ENCODE results near the gene P2RX5.
"Not testable (repeated sequence)": the region's sequence is repeated elsewhere in the genome, so short reads cannot be mapped to it uniquely, and the experiment has no call there.

P2RX5 gene

DNA sequence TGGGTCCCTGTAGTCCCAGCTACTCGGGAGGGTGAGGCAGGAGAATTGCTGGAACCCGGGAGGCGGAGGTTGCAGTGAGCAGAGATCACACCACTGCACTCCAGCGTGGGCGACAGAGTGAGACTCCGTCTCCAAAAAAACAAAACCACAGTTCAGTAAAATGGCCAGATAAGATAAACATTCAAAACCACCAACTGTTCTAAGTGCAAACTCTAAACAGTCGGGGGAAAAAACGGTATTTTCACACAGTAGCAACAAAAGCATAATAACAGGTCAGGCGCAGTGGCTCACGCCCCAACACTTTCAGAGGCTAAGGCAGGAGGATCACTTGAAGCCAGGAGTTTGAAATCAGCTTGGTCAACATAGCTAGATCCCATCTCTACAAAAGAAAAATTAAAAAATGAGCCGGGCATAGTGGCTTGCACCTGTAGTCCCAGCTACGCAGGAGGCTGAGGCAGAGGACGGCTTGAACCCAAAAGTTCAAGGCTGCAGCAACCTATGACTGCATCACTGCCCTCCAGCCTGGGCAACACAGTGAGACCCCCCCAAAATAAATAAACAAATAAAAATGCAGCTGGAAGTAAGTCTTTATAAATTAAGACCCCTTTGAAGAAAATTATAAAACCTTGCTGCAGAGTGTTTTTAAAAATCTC lies 17.0 kb upstream of the P2RX5 start:
- no peak overlapping the region for H3K4me3 ChIP-seq (ENCODE audit: low read depth, low read length)
- TF ChIP-seq, protein P1, sequence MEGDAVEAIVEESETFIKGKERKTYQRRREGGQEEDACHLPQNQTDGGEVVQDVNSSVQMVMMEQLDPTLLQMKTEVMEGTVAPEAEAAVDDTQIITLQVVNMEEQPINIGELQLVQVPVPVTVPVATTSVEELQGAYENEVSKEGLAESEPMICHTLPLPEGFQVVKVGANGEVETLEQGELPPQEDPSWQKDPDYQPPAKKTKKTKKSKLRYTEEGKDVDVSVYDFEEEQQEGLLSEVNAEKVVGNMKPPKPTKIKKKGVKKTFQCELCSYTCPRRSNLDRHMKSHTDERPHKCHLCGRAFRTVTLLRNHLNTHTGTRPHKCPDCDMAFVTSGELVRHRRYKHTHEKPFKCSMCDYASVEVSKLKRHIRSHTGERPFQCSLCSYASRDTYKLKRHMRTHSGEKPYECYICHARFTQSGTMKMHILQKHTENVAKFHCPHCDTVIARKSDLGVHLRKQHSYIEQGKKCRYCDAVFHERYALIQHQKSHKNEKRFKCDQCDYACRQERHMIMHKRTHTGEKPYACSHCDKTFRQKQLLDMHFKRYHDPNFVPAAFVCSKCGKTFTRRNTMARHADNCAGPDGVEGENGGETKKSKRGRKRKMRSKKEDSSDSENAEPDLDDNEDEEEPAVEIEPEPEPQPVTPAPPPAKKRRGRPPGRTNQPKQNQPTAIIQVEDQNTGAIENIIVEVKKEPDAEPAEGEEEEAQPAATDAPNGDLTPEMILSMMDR (IDR thresholded peaks at IDR 0.05; ENCODE audit: borderline replicate concordance, insufficient read depth, low read depth, low read length), result no peak

DNA sequence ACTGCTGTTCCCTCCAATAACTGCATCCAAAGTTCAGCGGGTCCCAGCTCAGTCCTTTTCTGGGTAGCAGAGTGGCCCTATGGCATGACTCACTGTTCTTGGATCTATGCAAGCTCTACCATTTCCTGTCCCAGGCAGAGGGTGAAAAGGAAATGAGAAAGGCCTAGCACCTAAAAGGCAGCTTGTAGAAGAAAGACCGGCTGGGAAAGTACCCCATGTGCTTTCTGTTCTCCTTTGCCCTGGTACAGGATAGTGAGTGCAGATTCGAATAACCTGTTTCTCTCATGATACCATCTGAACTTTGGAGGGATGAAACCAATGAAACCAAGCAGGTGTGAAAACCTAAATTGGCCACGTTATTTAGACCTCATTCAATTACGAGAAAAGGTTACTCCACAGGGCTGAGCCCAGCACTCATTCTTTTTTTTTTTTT lies 15.0 kb upstream of the P2RX5 start:
- H3K4me3 ChIP-seq (ENCODE audit: low read depth, low read length), result no peak overlapping the region
- TF ChIP-seq, protein P1 (IDR thresholded peaks at IDR 0.05; ENCODE audit: borderline replicate concordance, insufficient read depth, low read depth, low read length), result no peak

DNA sequence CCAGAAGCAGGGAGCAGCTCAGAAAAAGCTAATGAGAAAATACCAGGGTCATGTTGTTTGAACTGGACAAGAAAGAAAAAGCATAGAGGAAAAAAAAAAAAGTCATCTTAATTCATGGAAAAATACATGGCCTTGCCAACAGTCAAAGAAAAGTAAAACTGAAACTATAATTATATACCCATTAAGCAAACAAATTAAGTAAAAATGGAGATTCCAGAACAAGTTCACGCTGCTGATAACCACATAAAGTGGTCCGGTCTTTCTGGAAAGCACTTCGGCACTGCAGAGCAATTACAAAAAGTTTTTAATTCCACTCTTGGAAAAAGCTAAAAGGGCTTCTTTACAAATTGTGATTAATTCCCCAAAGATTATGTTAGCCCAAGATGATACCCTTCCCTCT lies 12.4 kb upstream of the P2RX5 start:
- no peak overlapping the region for H3K4me3 ChIP-seq (ENCODE audit: low read depth, low read length)
- TF ChIP-seq, protein P1 (IDR thresholded peaks at IDR 0.05; ENCODE audit: borderline replicate concordance, insufficient read depth, low read depth, low read length), result no peak

DNA sequence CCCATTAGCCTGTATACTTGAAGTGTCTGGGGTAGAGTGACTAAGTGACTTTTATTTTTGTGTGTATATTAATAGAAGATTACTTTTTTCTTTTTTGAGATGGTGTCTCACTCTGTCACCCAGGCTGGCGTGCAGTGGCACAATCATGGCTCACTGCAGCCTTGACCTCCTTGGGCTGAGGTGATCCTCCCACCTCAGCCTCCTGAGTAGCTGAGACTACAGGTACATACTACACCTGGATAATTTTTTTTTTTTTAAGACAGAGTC lies 9.7 kb upstream of the P2RX5 start:
- not testable (repeated sequence) for H3K4me3 ChIP-seq (ENCODE audit: low read depth, low read length)

DNA sequence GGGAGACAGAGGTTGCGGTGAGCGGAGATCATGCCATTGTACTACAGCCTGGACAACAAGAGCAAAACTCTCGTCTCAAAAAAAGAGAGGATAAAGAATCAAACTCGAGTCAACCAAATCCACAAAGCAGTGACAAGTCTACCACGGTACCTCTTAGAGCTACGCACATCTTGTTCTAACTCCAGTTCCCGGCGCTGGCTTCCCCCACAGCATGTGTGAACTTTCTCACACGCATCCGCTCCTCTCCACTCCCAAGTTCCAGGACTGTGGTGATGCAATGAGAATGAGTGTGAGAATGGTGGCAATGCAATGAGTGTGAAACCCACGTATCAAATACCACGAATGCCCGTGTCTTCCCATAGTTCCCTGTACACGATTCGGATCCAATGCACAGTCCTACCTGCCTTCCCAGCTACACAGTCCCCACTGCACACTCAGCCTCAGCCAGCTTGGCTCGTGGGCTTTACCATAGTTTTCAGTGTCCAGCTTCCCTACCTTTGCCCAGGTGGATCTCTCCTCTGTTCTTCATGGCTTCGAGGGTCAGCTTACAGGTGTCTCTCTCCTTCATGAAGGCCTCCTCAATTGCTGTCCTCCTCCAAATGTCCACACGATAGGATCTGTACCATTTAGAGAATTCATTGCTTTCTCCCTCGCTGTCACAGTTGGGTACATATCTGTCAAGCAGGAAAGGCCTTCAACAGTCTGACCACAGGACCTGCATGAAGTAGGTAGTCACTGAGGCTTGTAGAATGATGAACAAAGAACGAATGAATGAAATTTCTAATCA lies 9.2 kb upstream of the P2RX5 start:
- TF ChIP-seq, protein P1 (IDR thresholded peaks at IDR 0.05; ENCODE audit: borderline replicate concordance, insufficient read depth, low read depth, low read length), result no peak
- H3K4me3 ChIP-seq (ENCODE audit: low read depth, low read length), result no peak overlapping the region

DNA sequence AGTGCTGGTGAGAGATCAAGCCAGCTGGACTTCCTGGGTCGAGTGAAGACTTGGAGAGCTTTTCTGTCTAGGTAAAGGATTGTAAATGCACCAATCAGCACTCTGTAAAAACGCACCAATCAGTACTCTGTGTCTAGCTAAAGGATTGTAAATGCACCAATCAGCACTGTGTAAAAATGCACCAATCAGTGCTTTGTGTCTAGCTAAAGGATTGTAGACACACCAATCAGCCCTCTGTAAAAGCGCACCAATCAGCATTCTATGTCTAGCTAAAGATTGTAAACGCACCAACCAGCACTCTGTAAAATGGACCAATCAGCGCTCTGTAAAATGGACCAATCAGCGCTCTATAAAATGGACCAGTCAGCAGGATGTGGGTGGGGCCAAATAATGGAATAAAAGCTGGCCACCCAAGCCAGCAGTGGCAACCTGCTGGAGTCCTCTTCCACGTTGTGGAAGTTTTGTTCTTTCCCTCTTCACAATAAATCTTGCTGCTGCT lies 6.1 kb upstream of the P2RX5 start:
- not testable (repeated sequence) for H3K4me3 ChIP-seq (ENCODE audit: low read depth, low read length)

DNA sequence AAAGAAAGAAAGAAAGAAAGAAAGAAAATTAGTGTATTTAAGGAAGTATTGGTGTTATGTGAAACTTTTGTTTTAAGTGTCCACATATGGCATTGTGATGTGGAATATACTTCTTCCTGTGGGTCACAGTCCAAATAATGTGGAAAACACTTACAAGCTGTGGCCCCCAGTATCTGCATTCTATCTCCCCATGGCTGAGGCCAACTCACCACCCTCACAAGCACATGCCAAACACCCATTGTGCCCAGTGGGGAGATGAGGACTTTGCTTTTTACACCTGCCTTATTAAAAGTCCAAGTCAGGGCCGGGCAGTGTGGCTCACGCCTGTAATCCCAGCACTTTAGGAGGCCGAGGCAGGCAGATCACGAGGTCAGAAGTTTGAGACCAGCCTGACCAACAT lies 4.0 kb upstream of the P2RX5 start:
- H3K4me3 ChIP-seq (ENCODE audit: low read depth, low read length), result no peak overlapping the region
- TF ChIP-seq, protein P1 (IDR thresholded peaks at IDR 0.05; ENCODE audit: borderline replicate concordance, insufficient read depth, low read depth, low read length), result no peak

DNA sequence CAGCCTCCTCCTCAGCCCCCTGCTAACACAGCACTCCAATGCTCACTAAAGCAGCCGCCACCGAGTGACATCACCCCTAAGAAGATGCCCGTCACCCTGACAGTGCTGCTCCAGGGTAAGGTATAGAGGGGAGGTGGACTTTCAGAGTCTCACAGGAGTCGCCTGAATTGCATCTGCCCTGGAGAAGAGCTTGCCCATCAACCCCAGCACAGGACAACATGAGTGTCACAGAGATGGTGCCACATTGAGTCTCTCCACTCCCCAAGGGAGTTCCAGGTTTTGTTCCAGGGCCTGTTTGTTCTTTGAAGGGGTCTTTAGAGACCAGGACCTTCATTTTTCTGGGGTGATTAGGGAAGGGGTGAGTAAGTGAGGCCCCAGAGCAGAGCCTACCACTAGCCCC lies 2.2 kb upstream of the P2RX5 start:
- H3K4me3 ChIP-seq (ENCODE audit: low read depth, low read length), result no peak overlapping the region
- TF ChIP-seq, protein P1 (IDR thresholded peaks at IDR 0.05; ENCODE audit: borderline replicate concordance, insufficient read depth, low read depth, low read length), result no peak

All from GM12875 (cell line).